ENCODE results near the gene KCNA5.

The KCNA5 gene

GRCh38 chr12:5060958-5061357, 17.3 kb downstream of the KCNA5 start:
- no peaks in the 10 kb centered on the region for H3K9me3 ChIP-seq
- no peak overlapping the region for H3K4me3 ChIP-seq (ENCODE audit: low read depth in 1 of 2, low read length in 1 of 2)
- no peak overlapping the region for H3K27ac ChIP-seq
- H3K36me3 ChIP-seq = no peaks in the 10 kb centered on the region
- peaks cover 24% of the 10 kb centered on the region for H3K27me3 ChIP-seq
- H3K4me1 ChIP-seq (ENCODE audit: control insufficient read depth in 1 of 2, insufficient read depth in 1 of 2, low read depth in 1 of 2, low read length in 1 of 2) = no peaks in the 10 kb centered on the region
- TF ChIP-seq CTCF (IDR thresholded peaks at IDR 0.05) = no peak

DNA sequence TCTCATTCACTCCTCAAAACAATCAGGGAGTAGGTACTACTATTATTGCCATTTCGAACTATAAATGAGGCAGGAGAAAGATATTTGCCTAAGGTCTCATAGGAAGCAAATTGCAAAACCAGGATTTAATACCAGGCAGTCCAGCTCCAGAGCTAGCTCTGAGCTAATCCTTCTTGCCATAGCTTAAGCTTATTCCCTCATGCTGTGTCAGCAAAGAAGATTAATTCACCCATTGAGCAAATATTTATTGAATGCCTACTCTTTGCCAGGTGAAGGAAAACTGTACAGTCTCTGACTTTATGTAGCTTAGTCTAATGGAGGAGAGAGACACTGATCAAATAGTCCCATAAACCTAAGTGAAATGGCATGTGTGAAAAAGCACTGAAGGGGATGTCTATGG, 19.5 kb downstream of the KCNA5 start:
- no peak overlapping the region for H3K4me3 ChIP-seq (ENCODE audit: low read depth in 1 of 2, low read length in 1 of 2)
- peaks cover 24% of the 10 kb centered on the region for H3K27me3 ChIP-seq

GRCh38 chr12:5064913-5065490, 21.3 kb downstream of the KCNA5 start:
- no peak for TF ChIP-seq CTCF (IDR thresholded peaks at IDR 0.05)
- H3K4me1 ChIP-seq (ENCODE audit: control insufficient read depth in 1 of 2, insufficient read depth in 1 of 2, low read depth in 1 of 2, low read length in 1 of 2) = no peaks in the 10 kb centered on the region
- no peaks in the 10 kb centered on the region for H3K9me3 ChIP-seq

More for the DNA sequence above, 19.5 kb downstream of the KCNA5 start:
- Histone ChIP-seq H3K36me3 (no peaks in the 10 kb centered on the region), H3K4me1 (ENCODE audit: control insufficient read depth in 1 of 2, insufficient read depth in 1 of 2, low read depth in 1 of 2, low read length in 1 of 2) (no peaks in the 10 kb centered on the region), H3K27ac (no peak overlapping the region), H3K9me3 (no peaks in the 10 kb centered on the region)
- TF ChIP-seq CTCF (IDR thresholded peaks at IDR 0.05) = no peak

DNA sequence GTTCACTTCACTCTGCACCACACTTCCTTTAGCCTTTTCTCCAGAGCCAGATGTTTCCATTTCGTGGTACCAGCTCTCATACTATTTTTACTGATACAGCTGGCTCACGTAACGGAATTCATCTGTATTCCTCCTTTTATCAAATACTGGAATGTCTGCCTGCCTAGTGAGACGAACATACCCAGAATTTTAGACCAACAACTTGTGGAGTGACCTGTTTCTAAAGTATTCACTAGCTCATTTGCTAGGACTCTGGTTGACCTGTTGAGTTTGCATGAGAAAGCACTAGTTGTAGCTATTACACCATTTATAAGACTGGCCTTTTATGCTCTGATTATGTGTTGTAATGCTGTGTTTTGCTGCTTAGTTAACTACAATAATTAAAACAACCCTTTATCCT, 22.6 kb downstream of the KCNA5 start:
- no peak overlapping the region for H3K27ac ChIP-seq
- no peak for TF ChIP-seq CTCF (IDR thresholded peaks at IDR 0.05)
- H3K4me1 ChIP-seq (ENCODE audit: control insufficient read depth in 1 of 2, insufficient read depth in 1 of 2, low read depth in 1 of 2, low read length in 1 of 2) = no peaks in the 10 kb centered on the region
- H3K9me3 ChIP-seq = no peaks in the 10 kb centered on the region
- H3K36me3 ChIP-seq = no peaks in the 10 kb centered on the region
- peaks cover 25% of the 10 kb centered on the region for H3K27me3 ChIP-seq
- no peak overlapping the region for H3K4me3 ChIP-seq (ENCODE audit: low read depth in 1 of 2, low read length in 1 of 2)

More at GRCh38 chr12:5064913-5065490, 21.3 kb downstream of the KCNA5 start:
- no peak overlapping the region for H3K4me3 ChIP-seq (ENCODE audit: low read depth in 1 of 2, low read length in 1 of 2)
- H3K27ac ChIP-seq = no peak overlapping the region
- H3K36me3 ChIP-seq = no peaks in the 10 kb centered on the region
- peaks cover 24% of the 10 kb centered on the region for H3K27me3 ChIP-seq

- Histone ChIP-seq H3K36me3 (no peaks in the 10 kb centered on the region), H3K27ac (no peak overlapping the region), H3K4me3 (ENCODE audit: low read depth in 1 of 2, low read length in 1 of 2) (no peak overlapping the region), H3K27me3 (peaks cover 15% of the 10 kb centered on the region), H3K4me1 (ENCODE audit: control insufficient read depth in 1 of 2, insufficient read depth in 1 of 2, low read depth in 1 of 2, low read length in 1 of 2) (no peaks in the 10 kb centered on the region), H3K9me3 (no peaks in the 10 kb centered on the region)
- no peak for TF ChIP-seq CTCF (IDR thresholded peaks at IDR 0.05)
Observed at GRCh38 chr12:5068126-5068525, 24.4 kb downstream of the KCNA5 start.

All from neutrophil (primary cell).